Peyer's patch (tissue), 4 donors: ENCODE measurements around the gene SUPT5H.

Source experiments
- CTCF ChIP-seq, 6 experiments: fragments of 450-650 bp in 4 of 6; fragments of 200-600 bp in 2 of 6; sonication (generic) in 1 of 6; IDR thresholded peaks; one replicate each; pipeline ENCODE4 v1.5.1; 2017 to 2019; ENCODE audit warnings: antibody characterized with exemption in 6 of 6, mild to moderate bottlenecking in 3 of 6, moderate library complexity in 1 of 6
- POLR2A ChIP-seq, 2 donors: fragments of 450-650 bp; IDR thresholded peaks; one replicate each; pipeline ENCODE4 v1.5.1; 2017; ENCODE audit warnings: antibody characterized with exemption in 2 of 2, mild to moderate bottlenecking in 2 of 2, moderate library complexity in 2 of 2

GRCh38 chr19:39449116-39449797 is 3.9 kb downstream of the SUPT5H start:
- TF ChIP-seq CTCF (IDR thresholded peaks at IDR 0.05): no peak
- no peak for TF ChIP-seq POLR2A (IDR thresholded peaks at IDR 0.05)
